HuH-7 (cell line): Measurements from ENCODE around the gene MLLT6.

Experiments used
- DNase-seq: peaks from one replicate; pipeline ENCODE4 v3.0.0; 2011; ENCODE audit warnings: low spot score

MLLT6 gene

DNA sequence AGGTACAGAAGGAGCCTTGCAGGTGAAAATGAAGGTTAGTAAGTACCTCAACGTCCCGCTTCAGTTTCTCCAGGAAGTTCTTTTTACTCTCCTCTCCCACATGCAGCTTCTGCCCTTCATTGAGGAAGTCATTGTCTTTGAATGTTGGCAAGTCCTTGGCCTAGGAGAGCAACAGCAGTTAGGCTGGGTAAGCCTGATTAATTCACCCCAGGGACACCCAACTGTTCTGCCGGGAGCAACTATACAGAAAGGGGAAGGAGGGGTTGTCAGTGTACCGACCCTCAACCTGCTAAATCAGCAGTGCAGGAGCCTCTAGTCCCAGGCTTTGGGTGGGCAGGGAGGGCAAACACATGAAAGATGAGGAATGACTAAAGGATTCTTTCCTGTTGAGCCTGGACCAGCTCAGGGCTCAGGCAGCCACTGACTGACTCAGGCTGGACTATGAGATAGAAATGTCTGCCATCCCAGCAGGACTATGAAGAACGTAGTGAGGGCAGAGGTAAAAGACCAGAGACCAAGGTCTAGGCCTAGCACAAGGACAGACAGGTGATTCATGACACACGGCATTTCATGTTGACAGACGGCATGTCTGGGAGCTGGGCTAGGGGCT is 72.7 kb downstream of the MLLT6 start:
- DNase-seq: no peak
